ENCODE data around the gene PABPN1L.

The PABPN1L gene

GRCh38 chr16:88863426-88863825, 3.0 kb downstream of the PABPN1L start:
- Histone ChIP-seq H3K4ac (ENCODE audit: low read depth, low read length) (no peak overlapping the region), H2BK120ac (ENCODE audit: insufficient read depth, low read length, poor library complexity) (no peak overlapping the region), H4K12ac (ENCODE audit: low read depth, low read length) (no peak overlapping the region), H3K4me2 (ENCODE audit: low read length) (no peak overlapping the region), H4K8ac (ENCODE audit: low read depth, low read length) (no peak overlapping the region), H3K23ac (ENCODE audit: low read length) (no peak overlapping the region), H3K4me3 (ENCODE audit: low read depth, low read length) (no peak overlapping the region), H4K91ac (ENCODE audit: low read depth, low read length) (no peak overlapping the region), H3K14ac (ENCODE audit: low read length) (no peak overlapping the region), H3K9me3 (ENCODE audit: insufficient read depth, low read depth, low read length) (peaks cover 2% of the 10 kb centered on the region), H3K27me3 (ENCODE audit: insufficient read depth, low read length) (no peaks in the 10 kb centered on the region), H2AFZ (ENCODE audit: insufficient read depth, low read length, poor library complexity) (no peak overlapping the region), H3K4me1 (ENCODE audit: control insufficient read depth in 1 of 2, insufficient read depth in 2 of 2, low read length in 2 of 2) (no peaks in the 10 kb centered on the region), H3K9ac (ENCODE audit: low read length) (no peak overlapping the region), H2BK5ac (ENCODE audit: low read depth, low read length, poor library complexity) (no peak overlapping the region), H2BK12ac (ENCODE audit: low read length) (no peak overlapping the region), H2AK5ac (ENCODE audit: low read length) (no peak overlapping the region), H3K79me2 (ENCODE audit: control insufficient read depth, insufficient read depth, low read length, poor library complexity) (no peaks in the 10 kb centered on the region), H3K36me3 (ENCODE audit: control insufficient read depth in 1 of 2, insufficient read depth in 2 of 2, low read length in 2 of 2) (peaks cover 30 to 37% of the 10 kb centered on the region in 2 experiments), H3K79me1 (ENCODE audit: low read length) (no peaks in the 10 kb centered on the region), H3K18ac (ENCODE audit: low read length) (no peak overlapping the region), H3K27ac (ENCODE audit: low read depth, low read length) (no peak overlapping the region)
- no peak for DNase-seq
- WGBS (ENCODE audit: extremely low coverage, insufficient coverage, insufficient read length) = no CpG with 5 or more reads among the region's 13 CpGs

- Histone ChIP-seq H3K23ac (ENCODE audit: low read length) (no peak overlapping the region), H3K4ac (ENCODE audit: low read depth, low read length) (no peak overlapping the region), H3K36me3 (ENCODE audit: control insufficient read depth in 1 of 2, insufficient read depth in 2 of 2, low read length in 2 of 2) (peaks cover 30 to 38% of the 10 kb centered on the region in 2 experiments), H3K4me2 (ENCODE audit: low read length) (no peak overlapping the region), H3K14ac (ENCODE audit: low read length) (no peak overlapping the region), H3K79me1 (ENCODE audit: low read length) (no peaks in the 10 kb centered on the region), H4K91ac (ENCODE audit: low read depth, low read length) (no peak overlapping the region), H3K4me3 (ENCODE audit: low read depth, low read length) (no peak overlapping the region), H3K79me2 (ENCODE audit: control insufficient read depth, insufficient read depth, low read length, poor library complexity) (no peaks in the 10 kb centered on the region), H3K18ac (ENCODE audit: low read length) (no peak overlapping the region), H2BK12ac (ENCODE audit: low read length) (no peak overlapping the region), H3K27ac (ENCODE audit: low read depth, low read length) (no peak overlapping the region), H2AK5ac (ENCODE audit: low read length) (no peak overlapping the region), H3K4me1 (ENCODE audit: control insufficient read depth in 1 of 2, insufficient read depth in 2 of 2, low read length in 2 of 2) (no peaks in the 10 kb centered on the region), H4K8ac (ENCODE audit: low read depth, low read length) (no peak overlapping the region), H2BK5ac (ENCODE audit: low read depth, low read length, poor library complexity) (no peak overlapping the region), H2AFZ (ENCODE audit: insufficient read depth, low read length, poor library complexity) (no peak overlapping the region), H3K27me3 (ENCODE audit: insufficient read depth, low read length) (no peaks in the 10 kb centered on the region), H4K12ac (ENCODE audit: low read depth, low read length) (no peak overlapping the region), H3K9ac (ENCODE audit: low read length) (no peak overlapping the region), H2BK120ac (ENCODE audit: insufficient read depth, low read length, poor library complexity) (no peak overlapping the region), H3K9me3 (ENCODE audit: insufficient read depth, low read depth, low read length) (peaks cover 2% of the 10 kb centered on the region)
- WGBS (ENCODE audit: extremely low coverage, insufficient coverage, insufficient read length) = no CpG with 5 or more reads among the region's 25 CpGs
- DNase-seq = no peak
Measured at GRCh38 chr16:88862968-88863367, 3.5 kb downstream of the PABPN1L start.

GRCh38 chr16:88861359-88861758, 5.1 kb downstream of the PABPN1L start:
- H4K91ac ChIP-seq (ENCODE audit: low read depth, low read length) = no peak overlapping the region
- no peak overlapping the region for H3K9ac ChIP-seq (ENCODE audit: low read length)
- H4K8ac ChIP-seq (ENCODE audit: low read depth, low read length) = no peak overlapping the region
- no peaks in the 10 kb centered on the region for H3K27me3 ChIP-seq (ENCODE audit: insufficient read depth, low read length)
- no peak overlapping the region for H2AK5ac ChIP-seq (ENCODE audit: low read length)
- H3K27ac ChIP-seq (ENCODE audit: low read depth, low read length) = no peak overlapping the region
- H3K79me2 ChIP-seq (ENCODE audit: control insufficient read depth, insufficient read depth, low read length, poor library complexity) = peaks cover 6% of the 10 kb centered on the region
- peaks cover 6% of the 10 kb centered on the region for H3K79me1 ChIP-seq (ENCODE audit: low read length)
- no peak overlapping the region for H3K14ac ChIP-seq (ENCODE audit: low read length)
- H3K4me2 ChIP-seq (ENCODE audit: low read length) = no peak overlapping the region
- no peak overlapping the region for H2BK12ac ChIP-seq (ENCODE audit: low read length)
- H4K12ac ChIP-seq (ENCODE audit: low read depth, low read length) = no peak overlapping the region
- H3K4me1 ChIP-seq (ENCODE audit: control insufficient read depth in 1 of 2, insufficient read depth in 2 of 2, low read length in 2 of 2) = no peaks in the 10 kb centered on the region
- no peak overlapping the region for H2BK120ac ChIP-seq (ENCODE audit: insufficient read depth, low read length, poor library complexity)
- WGBS (ENCODE audit: extremely low coverage, insufficient coverage, insufficient read length) = no CpG with 5 or more reads among the region's 19 CpGs
- no peak overlapping the region for H2BK5ac ChIP-seq (ENCODE audit: low read depth, low read length, poor library complexity)
- H3K18ac ChIP-seq (ENCODE audit: low read length) = no peak overlapping the region
- H3K23ac ChIP-seq (ENCODE audit: low read length) = no peak overlapping the region
- peaks cover 30 to 38% of the 10 kb centered on the region in 2 experiments for H3K36me3 ChIP-seq (ENCODE audit: control insufficient read depth in 1 of 2, insufficient read depth in 2 of 2, low read length in 2 of 2)
- peaks cover 2% of the 10 kb centered on the region for H3K9me3 ChIP-seq (ENCODE audit: insufficient read depth, low read depth, low read length)
- no peak overlapping the region for H2AFZ ChIP-seq (ENCODE audit: insufficient read depth, low read length, poor library complexity)
- H3K4ac ChIP-seq (ENCODE audit: low read depth, low read length) = no peak overlapping the region
- DNase-seq = no peak
- no peak overlapping the region for H3K4me3 ChIP-seq (ENCODE audit: low read depth, low read length)

- H2AFZ ChIP-seq (ENCODE audit: insufficient read depth, low read length, poor library complexity) = no peak overlapping the region
- H2BK5ac ChIP-seq (ENCODE audit: low read depth, low read length, poor library complexity) = no peak overlapping the region
- H3K4ac ChIP-seq (ENCODE audit: low read depth, low read length) = no peak overlapping the region
- peaks cover 8% of the 10 kb centered on the region in 2 experiments for H3K4me1 ChIP-seq (ENCODE audit: control insufficient read depth in 1 of 2, insufficient read depth in 2 of 2, low read length in 2 of 2)
- H2BK120ac ChIP-seq (ENCODE audit: insufficient read depth, low read length, poor library complexity) = no peak overlapping the region
- H3K79me2 ChIP-seq (ENCODE audit: control insufficient read depth, insufficient read depth, low read length, poor library complexity) = peaks cover 8% of the 10 kb centered on the region
- no peak overlapping the region for H4K91ac ChIP-seq (ENCODE audit: low read depth, low read length)
- no peak overlapping the region for H3K23ac ChIP-seq (ENCODE audit: low read length)
- no peak overlapping the region for H3K14ac ChIP-seq (ENCODE audit: low read length)
- H2AK5ac ChIP-seq (ENCODE audit: low read length) = no peak overlapping the region
- H3K27ac ChIP-seq (ENCODE audit: low read depth, low read length) = no peak overlapping the region
- DNase-seq = no peak
- no CpG with 5 or more reads among the region's 20 CpGs for WGBS (ENCODE audit: extremely low coverage, insufficient coverage, insufficient read length)
- H3K18ac ChIP-seq (ENCODE audit: low read length) = no peak overlapping the region
- H3K27me3 ChIP-seq (ENCODE audit: insufficient read depth, low read length) = no peaks in the 10 kb centered on the region
- no peak overlapping the region for H4K12ac ChIP-seq (ENCODE audit: low read depth, low read length)
- H3K4me3 ChIP-seq (ENCODE audit: low read depth, low read length) = no peak overlapping the region
- no peak overlapping the region for H2BK12ac ChIP-seq (ENCODE audit: low read length)
- no peak overlapping the region for H3K4me2 ChIP-seq (ENCODE audit: low read length)
- peaks cover 31 to 39% of the 10 kb centered on the region in 2 experiments for H3K36me3 ChIP-seq (ENCODE audit: control insufficient read depth in 1 of 2, insufficient read depth in 2 of 2, low read length in 2 of 2)
- H3K79me1 ChIP-seq (ENCODE audit: low read length) = peaks cover 8% of the 10 kb centered on the region
- peaks cover 2% of the 10 kb centered on the region for H3K9me3 ChIP-seq (ENCODE audit: insufficient read depth, low read depth, low read length)
- no peak overlapping the region for H4K8ac ChIP-seq (ENCODE audit: low read depth, low read length)
- no peak overlapping the region for H3K9ac ChIP-seq (ENCODE audit: low read length)
Measured at GRCh38 chr16:88859381-88860091, 6.9 kb downstream of the PABPN1L start.
